Skeletal muscle cell (primary cell): ENCODE data around the gene CCDC117.
"Not testable (repeated sequence)": the region's sequence is repeated elsewhere in the genome, so short reads cannot be mapped to it uniquely, and the experiment has no call there.

Experiments used
- DNase-seq: peaks from one replicate; pipeline ENCODE4 v3.0.0-alpha.2; 2010; ENCODE audit warnings: low read depth
- H3K4me3 ChIP-seq: 2 replicates; pipeline ENCODE4 v1.5.1; 2011; ENCODE audit warnings: low read depth, mild to moderate bottlenecking, control low read depth, low read length, moderate library complexity

Gene CCDC117

GRCh38 chr22:28822930-28823551 is 50.5 kb downstream of the CCDC117 start:
- H3K4me3 ChIP-seq, result no peak overlapping the region
- no peak for DNase-seq

- not testable (repeated sequence) for DNase-seq, H3K4me3 ChIP-seq
Observed at GRCh38 chr22:28824455-28824854, 52.0 kb downstream of the CCDC117 start.

- not testable (repeated sequence) for DNase-seq, H3K4me3 ChIP-seq
Observed at GRCh38 chr22:28826430-28826829, 53.9 kb downstream of the CCDC117 start.

GRCh38 chr22:28826921-28827320 is 54.4 kb downstream of the CCDC117 start:
- no peak overlapping the region for H3K4me3 ChIP-seq
- no peak for DNase-seq

- peak; percentile 22 for DNase-seq
- H3K4me3 ChIP-seq, result no peak overlapping the region
Observed at GRCh38 chr22:28829358-28830181, 57.1 kb downstream of the CCDC117 start.

GRCh38 chr22:28830441-28830840 is 57.9 kb downstream of the CCDC117 start:
- no peak overlapping the region for H3K4me3 ChIP-seq
- DNase-seq, result no peak

GRCh38 chr22:28831140-28832072 is 58.9 kb downstream of the CCDC117 start:
- no peak overlapping the region for H3K4me3 ChIP-seq
- DNase-seq, result no peak

GRCh38 chr22:28832731-28833130 is 60.2 kb downstream of the CCDC117 start:
- no peak for DNase-seq
- H3K4me3 ChIP-seq, result no peak overlapping the region

- H3K4me3 ChIP-seq, result no peak overlapping the region
- no peak for DNase-seq
Observed at GRCh38 chr22:28833276-28833923, 60.9 kb downstream of the CCDC117 start.

- H3K4me3 ChIP-seq, result no peak overlapping the region
- DNase-seq, result no peak
Observed at GRCh38 chr22:28835630-28836189, 63.2 kb downstream of the CCDC117 start.

GRCh38 chr22:28837640-28838039 is 65.1 kb downstream of the CCDC117 start:
- no peak overlapping the region for H3K4me3 ChIP-seq
- no peak for DNase-seq
